HG03571 (cell line): ENCODE measurements around the gene PDE10A.

Experiments
- ATAC-seq: cut with Tn5 transposase; IDR thresholded peaks from one replicate; pipeline ENCODE4 v1.9.1; 2021; ENCODE audit not compliant: unreplicated experiment

The PDE10A gene

DNA sequence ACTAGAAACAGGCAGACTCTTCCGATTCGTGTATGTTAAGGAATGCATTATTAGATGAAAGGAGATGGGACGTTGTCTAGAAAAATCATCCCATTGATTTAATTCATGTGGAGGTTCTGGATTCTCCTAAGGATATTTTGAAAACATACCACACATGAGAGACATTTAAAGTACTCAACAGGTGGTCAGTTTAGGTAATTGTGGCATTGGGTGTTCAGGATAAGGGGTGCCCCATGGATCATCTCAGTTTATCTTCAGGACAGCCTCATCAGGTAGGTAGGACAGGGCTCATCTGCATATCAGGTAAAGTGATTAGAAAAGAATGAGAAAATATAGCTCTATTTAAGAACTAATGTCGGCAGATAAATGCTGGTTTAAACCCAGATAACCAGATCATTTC is 15.9 kb upstream of the PDE10A start:
- ATAC-seq: no peak

DNA sequence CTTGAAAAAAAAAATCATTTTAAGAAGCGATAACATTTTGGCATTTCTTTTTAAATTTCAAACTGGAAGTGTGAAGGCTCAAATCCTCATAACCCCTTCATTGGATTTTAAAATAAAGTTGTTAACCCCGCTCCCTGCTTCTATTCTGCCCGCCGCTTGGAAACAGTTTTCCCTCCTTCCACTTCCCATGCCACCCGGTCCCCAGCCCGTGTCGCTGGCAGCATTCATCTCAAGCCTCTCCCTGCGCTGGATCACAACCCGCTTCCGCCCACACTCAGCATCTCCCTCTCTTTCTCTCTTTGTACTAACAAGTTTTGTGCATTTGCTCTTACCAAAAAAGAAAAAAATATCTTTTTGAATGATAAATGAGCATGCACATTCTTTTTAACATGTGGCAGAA is 15.4 kb upstream of the PDE10A start:
- no peak for ATAC-seq

DNA sequence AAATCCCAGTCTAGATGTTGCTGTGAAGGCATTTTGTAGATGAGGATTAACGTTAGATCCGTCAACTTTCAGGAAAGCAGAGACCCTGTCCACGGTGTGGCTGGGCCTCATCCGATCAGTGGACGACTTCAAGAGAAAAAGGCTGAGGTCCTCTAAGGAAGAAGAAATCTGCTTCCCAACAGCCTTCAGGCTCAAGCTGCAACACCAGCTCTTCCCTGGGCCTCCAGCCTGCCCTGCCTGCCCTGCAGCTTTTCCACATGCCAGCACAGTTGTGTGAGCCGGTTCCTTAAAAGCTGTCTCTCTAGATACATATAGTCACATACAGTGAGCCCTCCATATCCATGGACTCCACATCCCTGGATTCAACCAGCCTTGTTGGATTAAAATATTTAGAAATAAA is 14.1 kb upstream of the PDE10A start:
- no peak for ATAC-seq

DNA sequence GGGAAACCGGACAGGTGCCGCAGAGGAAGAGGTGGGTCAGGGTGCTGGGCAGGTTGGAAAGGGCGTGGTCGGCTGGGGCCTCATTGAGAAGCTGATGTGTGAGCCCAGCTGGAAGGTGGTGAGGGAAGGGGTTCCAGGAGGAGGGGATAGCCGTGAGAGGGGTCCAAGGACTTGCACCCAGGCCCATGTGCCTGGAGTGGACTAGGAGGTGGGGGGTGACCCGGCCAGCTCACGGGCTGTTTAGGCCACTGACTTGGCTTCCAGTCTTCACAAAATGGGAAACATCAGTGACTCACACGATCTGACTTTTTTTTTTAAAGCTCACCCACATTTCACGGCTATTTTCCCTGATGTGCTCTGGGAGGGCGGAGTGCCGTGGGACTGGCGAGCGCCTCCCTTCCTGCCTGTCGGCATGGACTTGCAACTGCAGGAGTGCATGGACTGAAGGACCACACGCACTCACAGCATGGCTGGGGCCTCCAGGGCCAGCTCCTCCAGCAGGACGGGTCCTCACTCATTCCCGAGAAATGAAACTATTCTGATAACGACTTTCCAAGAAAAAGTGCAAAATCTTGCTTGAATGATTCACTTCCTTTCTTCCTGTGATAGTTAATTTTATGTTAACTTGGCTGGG is 13.5 kb upstream of the PDE10A start:
- no peak for ATAC-seq

DNA sequence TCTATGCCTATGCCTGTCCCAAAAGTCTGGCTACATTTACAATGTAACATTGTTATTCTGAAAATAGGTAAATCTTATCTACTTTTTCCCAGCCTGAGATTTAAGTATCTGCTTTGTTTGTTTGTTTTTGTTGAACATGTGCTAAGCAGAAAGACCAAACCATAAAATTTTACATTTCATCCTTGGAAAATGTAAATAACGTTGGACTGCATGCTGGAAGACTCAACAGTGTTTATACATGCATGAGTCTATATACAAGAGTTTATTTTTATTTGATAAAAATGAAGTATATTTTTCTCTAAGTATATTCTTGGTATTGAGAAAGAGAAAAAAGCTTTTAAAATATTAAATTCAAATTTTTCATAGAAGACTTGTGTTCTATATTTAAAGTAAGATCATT is 12.1 kb upstream of the PDE10A start:
- ATAC-seq: no peak

DNA sequence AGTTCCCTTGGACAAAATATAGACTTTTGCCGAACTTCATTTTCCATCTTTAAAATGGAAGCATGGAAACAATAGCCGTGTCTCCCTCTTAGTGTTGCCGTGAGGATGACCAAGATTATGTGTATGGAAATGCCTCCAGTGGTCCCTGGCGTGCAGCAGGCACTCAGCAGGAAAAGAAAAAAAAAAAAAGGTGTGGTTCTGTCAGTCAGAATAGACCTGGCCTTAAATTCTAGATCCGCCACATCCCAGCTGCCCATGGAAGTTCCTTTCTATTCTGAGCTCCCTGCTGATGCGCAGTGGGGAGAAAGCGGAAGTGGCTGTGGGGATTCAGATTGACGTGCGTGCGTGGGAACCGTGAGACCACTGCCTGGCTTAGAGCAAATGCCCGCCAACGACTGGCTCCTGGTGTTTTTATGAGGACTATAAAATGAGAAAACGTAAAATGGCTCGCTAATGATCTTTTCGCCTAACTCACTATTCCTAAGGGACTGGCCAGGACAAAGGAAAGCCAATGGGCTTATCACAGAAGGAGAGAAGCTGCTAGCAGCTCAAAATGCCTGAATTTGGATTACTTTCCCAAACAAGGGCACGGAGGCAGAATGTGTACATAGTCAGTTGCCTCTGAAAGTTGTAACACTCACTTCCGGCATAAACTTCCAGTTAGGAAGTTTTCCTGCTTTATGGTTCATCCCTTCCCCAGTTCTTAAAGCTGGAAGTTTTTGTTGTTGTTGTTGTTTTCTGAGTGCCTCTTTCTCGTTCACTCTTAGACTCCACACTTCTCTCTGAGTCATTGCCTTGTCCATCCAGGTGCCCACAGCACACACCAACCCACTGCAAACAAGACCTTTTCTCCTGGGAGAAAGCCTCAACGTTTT is 11.4 kb upstream of the PDE10A start:
- ATAC-seq: no peak

DNA sequence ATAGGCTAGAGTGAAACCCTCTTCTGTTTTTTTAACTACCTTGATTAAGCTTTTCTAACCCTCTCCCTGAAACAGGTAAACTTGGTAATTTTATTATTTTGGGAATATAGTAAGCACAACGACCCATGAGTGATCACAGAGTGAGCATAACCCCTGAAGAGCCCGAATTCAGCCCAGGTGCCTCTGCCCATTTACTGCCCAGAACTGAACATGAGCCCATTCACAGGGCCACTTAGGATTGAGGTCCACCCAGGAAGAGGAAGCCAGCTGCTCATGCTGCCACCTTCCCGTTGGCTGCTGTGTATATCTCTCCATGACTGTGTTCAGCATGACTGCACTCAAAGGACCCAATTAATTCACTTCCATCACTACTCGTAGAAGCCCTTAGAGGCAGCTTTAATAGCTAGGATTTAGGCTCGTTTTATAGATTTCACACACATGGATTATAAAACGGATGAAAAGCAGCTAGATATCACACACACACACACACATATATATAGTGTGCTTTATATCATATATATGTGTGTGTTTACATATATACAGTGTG is 8.3 kb upstream of the PDE10A start:
- no peak for ATAC-seq

DNA sequence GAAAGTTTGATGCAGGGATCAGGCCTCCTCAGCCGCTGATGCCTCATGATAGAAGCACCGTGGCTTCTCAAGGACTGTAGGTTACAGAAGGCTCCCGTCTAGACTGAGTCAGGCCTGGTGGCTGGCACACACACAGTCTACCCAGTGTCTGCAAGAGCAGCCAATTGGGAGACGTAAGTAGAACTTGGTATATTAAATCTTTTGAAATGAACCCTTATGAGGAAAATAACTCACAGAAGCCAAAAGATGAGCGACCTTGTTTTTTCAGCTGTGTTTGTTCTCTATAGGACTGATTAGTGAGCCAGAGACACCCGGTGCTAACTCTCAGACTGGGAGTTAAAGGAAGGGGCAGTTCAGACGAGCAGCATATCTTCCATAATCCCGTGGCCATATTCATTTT is 5.9 kb upstream of the PDE10A start:
- no peak for ATAC-seq

DNA sequence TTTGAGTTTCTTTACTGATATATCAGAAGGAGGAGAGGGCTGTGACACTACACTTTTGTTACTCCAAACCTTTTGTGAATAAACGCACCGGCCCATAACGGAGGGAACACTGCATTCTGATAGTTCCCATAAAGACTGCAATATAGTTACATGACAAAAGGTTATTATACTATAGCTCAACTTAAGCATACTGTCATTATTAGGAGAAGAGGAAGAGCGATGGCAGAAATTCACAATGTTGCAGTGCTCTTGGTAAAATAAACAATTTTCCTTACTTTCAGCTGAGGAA is 2.3 kb upstream of the PDE10A start:
- no peak for ATAC-seq

DNA sequence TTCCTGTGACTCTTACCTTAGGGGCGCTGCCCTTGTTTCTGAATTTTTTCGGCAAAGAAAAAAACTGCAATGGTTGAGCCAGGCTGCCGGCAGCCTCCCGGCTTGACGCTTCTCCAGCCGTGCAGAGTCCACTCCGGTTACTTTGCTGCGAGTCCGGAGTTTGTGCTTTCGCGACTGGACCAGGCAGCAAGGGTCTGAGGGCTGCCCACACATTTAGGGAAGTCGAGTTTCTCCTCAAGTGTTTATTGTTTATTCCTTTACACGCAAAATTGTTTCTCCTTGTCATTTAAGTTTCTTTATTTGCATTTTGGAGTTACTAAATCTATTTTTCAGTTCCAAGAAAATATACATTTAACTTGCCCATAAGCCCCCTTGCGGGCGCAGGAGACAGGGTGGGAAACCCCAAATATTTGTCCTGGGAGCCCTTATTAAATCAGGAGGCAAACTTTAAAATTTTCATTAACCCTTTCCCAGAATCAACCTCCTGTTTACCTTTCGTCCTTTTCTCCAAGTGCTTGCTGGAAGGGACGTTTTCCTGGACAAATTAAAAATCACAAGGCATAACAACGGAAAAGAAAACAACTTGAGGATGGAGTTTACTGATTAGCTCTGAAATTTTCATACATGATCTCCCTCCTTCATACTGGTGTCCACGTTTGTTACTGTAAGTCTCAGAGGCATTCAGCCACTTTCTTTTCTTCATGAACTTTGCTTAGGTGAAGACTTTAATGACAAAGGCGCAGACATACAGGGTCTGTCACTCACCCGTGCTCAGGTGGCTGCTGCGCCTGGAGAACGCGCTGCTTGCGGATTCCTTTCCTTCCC is 1.7 kb upstream of the PDE10A start:
- ATAC-seq: no peak

DNA sequence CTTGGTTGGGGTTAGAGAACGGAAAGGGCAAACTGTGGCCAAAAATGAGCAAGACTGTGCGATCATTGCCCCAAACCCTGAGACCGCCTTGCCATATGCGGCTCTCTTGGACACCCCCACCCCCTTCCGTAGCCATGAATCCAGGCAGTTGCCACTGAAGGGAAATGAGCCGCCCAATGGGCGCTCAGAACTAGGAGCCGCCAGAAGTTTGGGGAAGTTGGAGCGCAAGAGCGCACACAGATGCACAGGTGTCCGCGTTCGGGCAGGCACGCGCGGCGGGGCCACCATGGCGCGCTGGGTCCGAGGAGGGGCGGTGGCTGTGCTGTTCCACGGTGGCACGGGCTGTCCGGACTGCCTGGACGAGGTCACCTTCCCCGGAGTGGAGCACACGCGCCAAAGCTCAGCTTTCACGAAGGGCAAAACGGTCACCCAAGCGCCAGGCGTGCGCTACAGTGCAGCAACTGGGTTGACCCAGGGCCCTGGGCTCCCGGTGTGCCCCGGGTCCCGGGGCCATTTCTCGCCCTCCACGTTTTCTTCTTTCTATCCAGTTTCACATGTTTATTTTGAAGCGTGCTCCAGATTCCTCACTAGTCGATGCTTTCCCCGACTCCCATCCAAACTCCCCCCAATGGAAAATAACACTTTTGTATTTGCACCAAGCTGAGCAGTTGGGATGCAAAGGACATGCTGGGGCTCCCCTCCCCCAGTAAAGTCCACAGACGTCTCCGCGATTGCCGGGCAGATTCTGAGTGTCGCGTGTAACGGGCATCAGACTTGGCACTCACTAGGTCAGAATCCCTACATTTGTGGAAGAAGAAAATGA is 906 bp upstream of the PDE10A start:
- ATAC-seq: no peak

DNA sequence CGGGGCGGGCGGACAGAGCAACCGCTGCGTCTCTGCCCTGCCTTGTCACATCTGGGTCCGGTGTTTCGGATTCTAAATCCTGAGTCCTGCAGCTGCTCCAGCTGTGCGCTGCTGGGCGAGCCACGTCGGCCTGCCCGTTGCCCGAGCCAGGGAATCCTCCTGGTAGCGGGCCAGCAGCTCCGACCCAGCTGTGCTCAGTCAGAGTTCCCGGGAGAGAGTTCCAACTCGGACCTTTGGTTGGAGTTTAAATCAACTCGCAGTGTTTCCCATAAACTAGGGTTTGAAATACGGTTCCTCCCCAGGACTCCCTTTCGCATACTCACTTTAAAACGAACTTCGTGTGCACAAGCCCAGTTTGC is 315 bp upstream of the PDE10A start:
- ATAC-seq: no peak

DNA sequence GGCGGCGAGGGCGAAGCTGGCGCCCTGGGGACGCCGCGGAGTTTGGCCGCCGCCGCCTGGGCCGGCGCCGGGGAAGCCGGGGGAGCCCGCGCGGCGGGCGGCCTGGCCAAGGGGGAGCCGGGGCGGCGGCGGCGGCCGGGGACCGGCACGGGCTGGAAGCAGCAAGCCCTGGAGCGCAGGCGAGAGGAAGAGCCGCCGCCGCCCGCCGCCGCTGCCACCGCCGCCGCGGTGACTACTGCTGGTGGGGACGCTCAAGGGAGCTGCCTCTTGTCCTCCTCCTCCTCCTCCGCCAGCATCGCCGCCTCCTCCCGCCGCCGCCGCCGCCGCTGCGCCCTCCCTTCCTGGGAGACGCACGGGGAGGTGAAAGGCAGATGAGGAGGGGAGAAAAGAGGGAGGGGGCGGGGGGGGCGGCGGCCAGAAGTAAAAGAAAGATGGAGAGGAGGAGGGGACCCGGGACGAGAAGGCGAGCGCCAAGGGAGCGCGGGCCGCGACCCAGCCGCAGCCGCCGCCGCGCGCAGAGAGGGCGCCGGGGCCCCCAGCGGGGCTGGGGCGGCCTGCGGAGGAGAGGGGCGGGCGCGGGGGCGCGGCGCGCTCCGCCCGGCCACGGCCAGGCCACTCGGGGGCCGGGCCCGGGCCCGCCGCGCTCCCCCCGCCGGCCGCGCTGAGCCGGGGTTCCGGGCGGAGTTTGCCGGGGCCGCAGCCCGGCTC is 846 bp downstream of the PDE10A start:
- no peak for ATAC-seq

DNA sequence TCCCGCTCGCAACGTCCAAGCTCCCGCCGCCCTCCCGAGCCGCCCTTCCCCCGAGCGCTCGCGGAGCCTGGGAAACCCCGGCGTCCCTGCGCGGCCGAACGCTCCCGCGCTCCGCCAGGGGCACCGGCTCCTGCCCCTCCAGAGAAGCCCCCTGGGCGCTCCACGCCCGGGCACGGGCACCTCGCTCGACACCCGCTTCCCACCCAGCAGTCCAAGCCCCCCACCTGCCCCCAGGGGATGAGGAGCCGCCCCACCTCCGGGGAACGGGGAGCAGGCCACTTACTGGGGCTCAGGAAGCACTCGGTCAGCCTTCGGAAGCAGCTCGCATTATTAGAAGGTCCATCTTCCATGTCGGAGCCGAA is 1.4 kb downstream of the PDE10A start:
- ATAC-seq: no peak

DNA sequence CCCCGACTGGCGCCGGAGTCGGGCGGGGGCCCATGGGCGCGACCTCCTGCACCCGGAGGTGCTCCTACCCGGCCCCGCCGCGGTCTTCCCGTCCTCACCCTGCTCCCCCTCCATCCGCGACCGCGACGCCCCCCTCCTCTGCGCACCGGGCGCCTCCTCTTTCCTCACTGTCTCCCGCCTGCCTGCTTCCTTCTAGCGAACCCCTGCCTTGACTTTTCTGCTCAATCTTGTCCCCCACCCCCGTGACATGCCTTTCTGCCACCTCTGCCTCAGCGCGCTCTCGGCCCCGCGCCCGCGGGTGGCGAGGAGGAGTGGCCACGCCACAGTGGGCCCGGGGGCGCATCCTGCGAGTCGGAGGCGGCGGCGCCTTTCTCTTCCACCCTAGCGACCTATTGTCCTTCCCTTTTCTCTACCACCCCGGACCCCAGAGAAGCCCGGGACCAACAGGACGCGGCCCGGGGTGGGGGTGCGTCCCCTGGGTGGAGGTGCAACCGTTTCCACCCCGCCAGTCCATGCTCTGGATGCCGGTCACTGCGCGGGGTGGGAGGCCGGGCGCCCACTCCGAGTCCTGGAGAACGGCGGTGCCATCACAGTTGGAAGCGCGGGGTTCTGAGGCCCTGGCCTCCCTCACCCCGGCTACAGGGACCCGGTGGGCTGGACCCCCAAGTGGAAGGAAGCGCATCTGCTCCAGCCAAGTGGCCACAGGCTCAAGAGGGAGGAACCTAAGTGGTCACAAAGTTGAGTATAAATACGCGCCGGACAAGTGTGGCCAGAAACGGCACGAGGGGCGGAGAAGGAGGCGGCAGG is 2.0 kb downstream of the PDE10A start:
- no peak for ATAC-seq

DNA sequence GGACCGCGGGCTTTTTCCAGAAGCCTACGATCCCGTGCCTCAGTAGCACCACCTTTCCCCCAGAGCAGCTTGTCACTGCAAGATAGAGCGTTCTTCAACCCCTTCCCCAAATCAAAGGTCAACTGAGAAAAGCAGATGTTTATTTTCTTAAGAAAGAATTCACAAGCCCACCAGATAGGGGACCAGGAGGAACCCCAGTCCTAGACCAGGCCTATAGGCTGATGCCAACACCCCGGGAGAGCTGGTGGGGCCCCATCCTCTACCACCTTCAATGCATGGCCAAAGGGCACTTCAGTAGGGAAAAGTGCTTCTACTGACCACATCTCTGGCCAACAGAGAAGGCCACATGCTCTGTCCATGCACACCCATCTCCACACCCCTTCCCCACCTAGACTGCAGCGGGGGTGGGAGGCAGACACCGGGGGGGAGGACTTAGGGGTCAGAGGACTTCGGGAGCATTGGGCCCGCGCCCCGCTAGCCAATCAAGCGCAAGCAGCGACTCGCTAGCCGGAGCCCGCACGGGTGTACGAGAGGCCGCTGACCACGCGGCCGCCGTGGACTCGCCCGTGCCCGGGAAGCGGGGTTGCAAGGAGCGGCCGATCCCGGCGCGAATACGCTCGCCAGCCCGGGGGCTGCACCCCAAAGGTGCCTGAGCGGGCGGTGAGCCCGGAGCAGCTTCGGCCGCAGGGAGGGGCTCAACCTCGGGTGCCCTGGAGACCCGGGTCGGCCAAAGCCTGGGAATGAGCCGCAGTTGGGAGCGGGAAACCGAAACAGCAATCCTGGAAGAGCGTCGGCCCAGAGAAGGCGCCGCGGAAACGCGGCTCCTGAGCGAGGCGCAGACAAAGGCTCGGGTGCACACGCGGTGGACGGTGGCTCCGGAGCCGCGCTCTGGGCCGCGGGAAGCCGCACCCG is 2.8 kb downstream of the PDE10A start:
- ATAC-seq: no peak

DNA sequence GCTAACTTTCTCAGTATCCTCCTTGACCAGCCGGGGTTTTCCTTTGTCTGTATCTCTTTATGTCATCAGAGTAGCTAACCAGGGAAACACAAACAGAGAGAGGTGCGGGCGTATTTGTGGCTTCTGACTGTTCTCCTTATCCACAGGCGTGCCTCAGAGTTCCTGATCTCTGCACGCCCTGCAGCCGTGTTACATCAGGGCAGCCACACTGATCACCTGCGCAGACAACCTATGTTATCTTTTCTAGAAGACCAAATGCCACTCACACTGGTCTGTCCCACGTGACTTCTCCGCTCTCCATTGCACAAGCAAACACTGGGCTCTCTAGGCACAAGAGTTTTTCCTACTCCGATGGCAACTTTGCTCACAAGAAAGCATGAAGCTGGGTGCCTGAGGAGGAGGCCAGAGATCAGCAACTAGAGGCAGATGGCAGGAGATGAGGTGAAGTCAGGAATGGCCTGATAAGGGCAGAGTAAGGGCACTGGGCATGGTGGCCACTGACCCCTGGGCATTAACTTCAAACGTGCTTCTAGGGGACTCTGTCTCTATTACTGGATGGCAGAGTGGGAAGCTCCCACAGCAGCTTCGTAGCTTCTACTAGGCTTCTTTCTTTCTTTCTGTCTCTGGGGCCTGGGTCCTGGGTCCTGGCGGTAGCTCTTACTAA is 4.5 kb downstream of the PDE10A start:
- no peak for ATAC-seq

DNA sequence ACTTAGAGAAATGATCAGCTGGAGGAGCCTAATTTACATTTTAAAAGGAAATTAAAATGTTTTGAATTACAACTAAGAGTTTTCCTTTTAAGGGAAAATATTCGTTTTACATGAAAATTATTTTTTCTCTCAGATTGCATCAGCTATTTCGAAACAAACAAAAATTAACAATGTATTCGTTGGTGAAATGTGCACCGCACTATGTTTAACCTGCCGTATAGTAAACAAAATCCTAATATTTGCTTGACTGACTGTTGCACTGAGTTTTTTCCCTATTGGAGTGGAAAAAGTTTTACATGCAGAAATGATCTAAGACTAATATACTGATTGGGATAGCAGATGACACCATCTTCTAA is 5.7 kb downstream of the PDE10A start:
- ATAC-seq: no peak
